Activated CD8-positive, alpha-beta memory T cell treated with anti-CD3 and anti-CD28 coated beads, Interleukin-2, amount 50 U/mL, for 48 hours (primary cell): ENCODE measurements around the gene NGEF.
A peak's percentile ranks its signal among the peaks of the same experiment; 100 is the strongest.
"Not testable (repeated sequence)": the region's sequence is repeated elsewhere in the genome, so short reads cannot be mapped to it uniquely, and the experiment has no call there.

Experiments used
- DNase-seq: peaks from one replicate; pipeline ENCODE4 v3.0.0-alpha.2; 2020

Gene NGEF, protein sequence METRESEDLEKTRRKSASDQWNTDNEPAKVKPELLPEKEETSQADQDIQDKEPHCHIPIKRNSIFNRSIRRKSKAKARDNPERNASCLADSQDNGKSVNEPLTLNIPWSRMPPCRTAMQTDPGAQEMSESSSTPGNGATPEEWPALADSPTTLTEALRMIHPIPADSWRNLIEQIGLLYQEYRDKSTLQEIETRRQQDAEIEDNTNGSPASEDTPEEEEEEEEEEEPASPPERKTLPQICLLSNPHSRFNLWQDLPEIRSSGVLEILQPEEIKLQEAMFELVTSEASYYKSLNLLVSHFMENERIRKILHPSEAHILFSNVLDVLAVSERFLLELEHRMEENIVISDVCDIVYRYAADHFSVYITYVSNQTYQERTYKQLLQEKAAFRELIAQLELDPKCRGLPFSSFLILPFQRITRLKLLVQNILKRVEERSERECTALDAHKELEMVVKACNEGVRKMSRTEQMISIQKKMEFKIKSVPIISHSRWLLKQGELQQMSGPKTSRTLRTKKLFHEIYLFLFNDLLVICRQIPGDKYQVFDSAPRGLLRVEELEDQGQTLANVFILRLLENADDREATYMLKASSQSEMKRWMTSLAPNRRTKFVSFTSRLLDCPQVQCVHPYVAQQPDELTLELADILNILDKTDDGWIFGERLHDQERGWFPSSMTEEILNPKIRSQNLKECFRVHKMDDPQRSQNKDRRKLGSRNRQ

DNA sequence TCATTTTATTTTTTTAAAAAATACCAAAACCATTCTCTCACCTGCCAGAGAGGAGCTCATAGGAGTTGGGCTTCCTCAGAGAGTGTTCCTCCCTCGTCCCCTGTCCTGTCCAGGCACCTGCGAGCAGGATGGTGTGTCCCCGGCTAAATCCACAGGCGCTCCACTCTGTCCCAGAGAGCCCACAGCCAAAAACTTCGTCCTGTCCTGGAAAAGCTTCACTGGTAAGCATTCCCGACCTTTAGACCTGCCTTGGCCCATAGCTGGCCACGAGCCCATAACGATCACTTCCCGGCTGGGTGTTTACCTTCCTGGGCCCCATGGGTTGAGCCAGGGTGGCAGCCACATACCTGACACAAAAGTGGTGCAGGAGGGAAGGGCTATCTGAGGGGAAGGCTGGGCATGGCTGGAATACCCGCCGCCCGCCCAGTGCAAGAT, at the start of gene NGEF:
Gene NGEF, minus strand, starts transcription at position 230 of the 435 bp plus-strand sequence. CDS start 38,366 bp downstream, outside the sequence.
- DNase-seq = no peak

DNA sequence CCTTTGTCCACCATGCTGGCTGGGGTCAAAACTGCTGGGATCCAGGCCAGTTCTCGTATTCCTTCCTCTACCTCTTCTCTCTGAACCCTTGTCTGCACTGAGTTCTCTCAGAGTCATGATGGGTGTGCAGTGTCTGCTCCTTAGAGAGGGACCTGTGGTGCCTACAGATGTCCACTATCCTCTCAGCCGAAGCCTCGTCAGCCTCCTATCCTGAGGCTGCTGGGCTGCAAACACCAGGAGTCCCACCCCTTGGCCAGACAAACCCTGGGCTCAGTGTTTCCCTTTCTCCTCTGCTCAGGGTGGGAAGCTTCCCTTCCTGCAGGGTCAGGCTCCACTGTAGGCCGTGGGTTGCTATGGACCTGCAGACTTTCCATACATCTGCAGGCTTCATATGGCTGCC, 49.4 kb upstream of the NGEF start:
- DNase-seq = peak; percentile 53

DNA sequence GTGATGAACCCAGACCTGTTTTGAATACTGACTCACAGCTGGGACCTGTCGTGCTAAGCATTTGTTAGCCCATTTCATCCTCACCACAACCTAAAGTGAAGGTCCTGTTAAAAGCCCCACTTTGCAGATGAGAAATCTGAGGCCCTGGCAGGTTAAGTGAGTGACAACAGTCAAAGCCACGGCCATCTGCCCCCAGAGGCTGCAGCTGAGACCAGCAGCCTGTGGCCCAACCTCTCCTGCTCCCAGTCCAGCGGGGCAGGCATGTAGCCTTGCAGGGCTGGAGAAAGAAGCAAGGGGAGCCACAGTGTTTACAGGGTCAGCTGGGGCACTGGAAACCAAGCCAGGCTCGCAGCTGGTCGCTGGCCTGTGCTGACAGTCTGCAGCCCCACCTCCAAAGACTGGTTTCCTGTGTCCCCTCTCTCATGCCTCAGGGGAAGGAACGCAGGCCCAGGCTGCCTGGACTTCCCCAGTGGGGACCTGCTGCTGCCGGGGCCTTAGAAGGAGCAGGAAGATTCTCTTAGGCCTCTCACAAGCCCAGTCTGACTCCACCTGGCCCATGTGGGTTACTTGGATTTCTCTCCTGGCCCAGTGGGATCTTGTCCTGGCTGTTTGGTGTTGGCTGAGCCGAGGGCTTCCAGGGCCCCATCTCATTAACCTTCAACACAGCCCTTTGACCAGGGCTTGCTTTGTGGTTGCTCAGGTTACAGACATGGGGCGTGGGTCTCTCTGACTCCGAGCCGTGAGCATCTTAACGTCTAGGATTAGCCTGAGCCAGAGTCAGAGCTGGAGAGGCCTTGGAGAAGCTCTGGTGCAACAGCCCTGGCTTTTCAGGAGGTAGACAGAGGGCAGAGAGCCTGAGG, 48.8 kb upstream of the NGEF start:
- peak; percentile 68 for DNase-seq

DNA sequence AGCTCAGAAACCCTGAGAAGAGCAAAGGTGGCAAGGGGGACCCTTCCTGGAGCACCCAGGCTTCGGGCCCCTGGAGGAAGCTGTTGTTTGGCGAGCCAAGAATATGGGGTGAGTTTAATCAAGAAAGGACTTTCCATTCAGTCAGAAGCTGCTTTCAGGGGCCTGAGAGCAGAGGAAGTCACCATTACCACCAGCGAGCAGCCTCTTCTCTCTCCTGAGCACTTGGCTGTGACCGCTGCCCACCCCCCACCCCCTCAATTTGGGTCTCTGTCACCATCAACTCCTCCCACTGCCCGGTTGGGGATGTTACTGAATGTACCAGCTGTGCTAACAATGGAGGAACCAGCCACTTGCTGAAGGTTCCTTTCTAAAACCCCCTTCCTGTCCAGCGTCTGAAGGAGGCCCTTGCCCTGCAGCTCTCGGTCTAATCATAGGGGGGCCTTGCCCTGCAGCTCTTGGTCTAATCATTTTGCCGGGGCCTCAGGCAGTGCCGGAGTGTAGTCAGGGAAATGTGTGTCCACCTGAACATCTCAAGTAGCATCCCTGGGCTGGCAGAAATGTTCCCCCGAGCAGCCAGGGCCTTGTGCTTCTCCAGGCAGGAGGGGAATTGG, 48.0 kb upstream of the NGEF start:
- DNase-seq = peak; percentile 67

DNA sequence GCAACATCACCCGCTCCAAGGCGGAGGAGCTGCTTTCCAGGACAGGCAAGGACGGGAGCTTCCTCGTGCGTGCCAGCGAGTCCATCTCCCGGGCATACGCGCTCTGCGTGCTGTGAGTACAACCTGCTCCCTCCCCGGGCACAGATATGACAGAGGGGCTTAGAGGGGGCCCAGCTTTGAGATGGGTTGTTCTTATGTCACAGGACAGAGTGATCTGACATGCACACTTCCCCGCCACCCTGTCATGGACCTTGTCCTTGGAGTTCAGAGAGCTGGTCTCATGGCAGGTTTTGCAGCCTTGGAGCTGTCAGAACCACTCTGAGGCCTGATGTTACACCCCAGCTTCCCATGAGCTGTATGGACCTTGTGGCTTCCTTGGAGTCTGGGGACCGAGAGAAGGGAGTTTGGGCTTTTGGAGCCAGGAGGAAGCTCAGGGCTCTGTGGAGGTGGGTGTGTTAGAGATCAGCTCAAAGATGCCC, 47.5 kb upstream of the NGEF start:
- DNase-seq = no peak

DNA sequence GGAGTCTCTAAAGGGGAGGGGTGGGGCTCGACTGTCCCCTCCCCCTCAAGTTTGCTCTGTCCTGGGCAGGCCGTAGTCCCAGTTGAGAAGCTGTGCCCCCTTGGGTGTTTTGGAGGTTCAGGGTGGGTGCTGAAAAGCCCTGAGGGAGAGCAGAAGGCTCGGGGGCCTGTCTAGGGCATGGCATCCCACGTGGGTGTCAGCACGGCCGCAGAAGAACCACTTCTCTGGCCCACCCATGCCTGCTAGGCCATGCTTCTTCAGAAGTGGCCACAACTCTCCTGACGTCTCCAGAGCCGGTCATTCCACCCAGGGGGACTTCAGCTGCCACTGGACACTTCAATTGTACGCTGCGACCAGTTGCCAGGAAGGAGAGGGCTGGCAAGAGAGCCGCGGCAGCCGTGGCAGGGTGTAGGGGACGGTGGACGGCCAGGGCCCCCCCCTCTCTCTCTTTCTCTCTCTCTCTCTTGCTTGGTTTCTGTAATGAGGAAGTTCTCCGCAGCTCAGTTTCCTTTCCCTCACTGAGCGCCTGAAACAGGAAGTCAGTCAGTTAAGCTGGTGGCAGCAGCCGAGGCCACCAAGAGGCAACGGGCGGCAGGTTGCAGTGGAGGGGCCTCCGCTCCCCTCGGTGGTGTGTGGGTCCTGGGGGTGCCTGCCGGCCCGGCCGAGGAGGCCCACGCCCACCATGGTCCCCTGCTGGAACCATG, 46.9 kb upstream of the NGEF start, which contains the start of gene INPP5D:
Gene INPP5D, plus strand, starts transcription at position 546 of the 704 bp plus-strand sequence. Its CDS starts 137 bp downstream, at position 683.
- DNase-seq = peak; percentile 80

DNA sequence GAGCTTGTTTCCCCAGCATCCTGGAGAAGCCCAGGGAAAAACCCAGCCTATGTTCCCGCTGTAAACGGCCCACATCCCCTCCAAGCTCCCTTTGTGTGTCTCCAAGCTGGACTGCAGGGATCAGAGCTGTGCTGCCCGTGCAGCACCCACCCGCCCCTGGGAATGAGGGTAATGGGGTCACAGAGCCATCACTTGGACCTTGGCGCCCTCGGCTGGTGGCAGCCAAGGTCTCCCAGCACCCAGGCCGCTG, 46.4 kb upstream of the NGEF start:
- DNase-seq = no peak

DNA sequence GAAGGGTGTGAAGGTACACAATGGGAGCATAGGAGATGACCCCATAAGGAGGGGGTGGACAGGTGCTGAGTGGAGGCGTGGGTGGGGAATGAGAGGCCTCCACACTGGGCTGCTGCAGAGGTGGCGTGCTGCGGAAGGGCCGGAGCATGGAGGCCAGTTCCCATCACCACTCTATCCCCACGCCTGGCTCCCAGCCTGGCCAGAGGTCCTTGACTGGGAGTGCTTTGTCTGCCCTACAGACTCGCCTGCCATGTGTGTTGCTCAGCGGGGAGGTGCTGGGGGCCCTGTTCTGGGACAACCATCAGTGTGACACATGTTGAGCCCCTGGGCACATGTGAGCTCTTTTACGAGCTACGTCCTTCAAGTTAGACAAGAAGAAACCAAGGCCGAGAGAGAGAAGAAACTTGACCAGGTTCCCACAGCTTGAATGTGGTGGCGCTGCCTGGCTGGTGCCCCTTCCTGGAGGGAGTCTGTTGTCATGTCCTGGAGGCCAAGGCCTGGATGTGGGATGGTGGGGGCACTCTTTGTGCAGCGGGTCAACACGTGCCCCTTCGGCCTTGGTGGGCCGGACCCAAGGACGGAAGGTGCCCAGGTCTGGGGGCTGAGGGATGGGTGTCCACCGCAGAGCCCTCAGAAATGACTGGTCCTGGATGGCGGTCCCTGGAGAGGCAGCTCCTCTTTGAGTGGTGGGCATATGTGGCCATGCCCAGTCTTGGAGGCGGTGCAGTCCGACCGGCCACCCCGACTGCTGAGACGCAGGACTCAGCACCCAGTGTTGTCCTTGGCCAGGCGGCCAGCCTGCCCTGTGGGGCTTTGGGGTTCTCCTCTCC, 45.9 kb upstream of the NGEF start:
- no peak for DNase-seq

DNA sequence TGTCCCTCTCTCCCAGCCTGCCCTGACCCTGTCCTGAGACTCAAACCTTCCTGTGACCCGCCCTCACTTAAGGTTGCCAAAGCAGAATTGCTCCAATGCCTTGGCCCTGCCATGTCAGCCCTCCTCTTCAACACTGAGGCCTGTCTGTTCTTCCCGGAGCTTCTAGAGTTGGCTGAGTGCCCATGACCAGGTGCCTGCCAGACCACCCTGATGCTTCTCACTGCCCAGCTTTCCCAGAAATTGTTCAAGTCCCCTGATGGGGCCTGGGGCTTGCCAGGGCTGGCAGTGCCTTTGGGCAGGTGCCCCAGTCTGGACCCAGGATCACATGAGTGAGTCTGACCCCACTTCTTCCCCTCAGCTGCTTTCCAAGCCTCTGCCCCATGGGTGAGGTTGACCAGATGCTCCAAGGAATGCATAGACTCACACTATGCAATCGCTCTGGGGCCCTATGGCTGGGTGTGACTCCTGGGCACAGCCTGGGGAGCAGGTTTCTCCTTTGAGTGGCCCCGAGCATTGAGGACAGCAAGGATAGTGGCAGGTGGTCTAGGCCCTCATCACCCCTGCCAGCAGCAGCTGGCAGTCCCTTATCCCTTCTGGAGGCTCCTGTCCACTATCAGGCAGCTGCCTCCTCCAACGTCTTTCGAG, 44.0 kb upstream of the NGEF start:
- no peak for DNase-seq

DNA sequence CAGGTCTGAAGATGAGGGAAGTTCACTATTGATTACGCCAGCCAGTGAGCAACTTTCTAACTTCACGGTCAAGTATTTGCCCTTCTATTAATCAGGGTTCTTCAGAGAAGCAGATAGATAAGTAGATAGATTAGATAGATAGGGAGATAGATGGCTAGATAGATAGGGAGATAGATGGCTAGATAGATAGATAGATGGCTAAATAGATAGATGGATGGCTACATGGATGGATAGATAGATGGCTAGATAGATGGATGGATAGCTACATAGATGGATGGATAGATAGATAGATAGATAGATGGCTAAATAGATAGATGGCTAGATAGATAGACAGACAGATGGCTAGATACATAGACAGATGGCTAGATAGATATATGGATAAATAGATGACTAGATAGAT, 42.3 kb upstream of the NGEF start:
- no peak for DNase-seq

DNA sequence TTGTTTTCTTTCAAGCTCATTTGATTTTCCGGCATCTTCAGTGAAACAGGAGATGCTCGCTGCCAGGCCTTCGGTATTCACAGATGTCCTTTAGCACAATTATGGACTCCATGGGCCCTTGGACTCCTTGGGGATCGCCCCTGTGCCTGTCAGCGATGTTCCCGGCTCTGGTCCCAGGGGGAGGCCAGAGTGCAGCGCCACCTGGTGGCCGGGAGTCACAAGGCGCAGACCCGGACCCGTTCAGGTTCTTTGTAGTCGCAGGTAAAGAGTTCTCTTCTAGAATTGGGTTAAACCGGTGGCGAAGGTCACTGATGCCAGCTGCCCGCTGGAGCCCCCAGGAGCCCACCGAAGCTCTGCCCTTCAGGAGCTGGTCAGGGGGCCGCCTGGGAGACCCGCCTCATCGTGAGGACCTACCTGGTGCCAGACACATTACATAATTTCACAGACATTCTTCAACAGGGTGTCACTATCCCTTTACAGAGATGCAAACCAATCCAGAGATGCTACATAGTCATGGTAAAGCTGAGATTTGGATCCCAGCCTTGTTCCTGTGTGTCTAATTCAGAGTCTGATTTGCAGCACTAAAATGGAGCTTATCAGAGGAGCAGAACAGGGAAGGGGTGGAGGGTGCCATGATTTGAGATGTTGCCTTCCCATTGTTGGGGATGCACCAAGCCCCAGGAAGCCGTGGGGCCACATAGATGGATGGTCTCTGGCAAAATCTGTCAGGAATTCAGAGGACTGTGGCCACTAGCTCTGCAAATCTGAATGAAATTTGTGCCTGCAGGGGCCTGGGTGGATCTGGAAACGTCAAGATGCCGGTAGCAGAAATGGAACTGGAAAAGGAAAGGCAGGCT, 41.1 kb upstream of the NGEF start:
- DNase-seq = peak; percentile 96

DNA sequence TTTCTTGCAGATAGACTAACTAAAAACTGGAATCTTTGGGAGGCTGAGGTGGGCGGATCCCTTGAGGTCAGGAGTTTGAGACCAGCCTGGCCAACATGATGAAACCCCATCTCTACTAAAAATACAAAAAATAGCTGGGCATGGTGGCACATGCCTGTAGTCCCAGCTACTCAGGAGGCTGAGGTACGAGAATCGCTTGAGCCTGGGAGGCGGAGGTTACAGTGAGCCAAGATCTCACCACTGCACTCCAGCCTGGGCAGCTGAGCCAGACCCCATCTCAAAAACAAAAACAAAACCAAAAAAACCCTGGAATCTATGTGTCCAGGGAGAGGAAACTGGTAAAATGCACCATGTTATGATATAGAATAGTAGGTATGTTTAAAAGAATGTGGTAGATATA, 39.5 kb upstream of the NGEF start:
- not testable (repeated sequence) for DNase-seq

DNA sequence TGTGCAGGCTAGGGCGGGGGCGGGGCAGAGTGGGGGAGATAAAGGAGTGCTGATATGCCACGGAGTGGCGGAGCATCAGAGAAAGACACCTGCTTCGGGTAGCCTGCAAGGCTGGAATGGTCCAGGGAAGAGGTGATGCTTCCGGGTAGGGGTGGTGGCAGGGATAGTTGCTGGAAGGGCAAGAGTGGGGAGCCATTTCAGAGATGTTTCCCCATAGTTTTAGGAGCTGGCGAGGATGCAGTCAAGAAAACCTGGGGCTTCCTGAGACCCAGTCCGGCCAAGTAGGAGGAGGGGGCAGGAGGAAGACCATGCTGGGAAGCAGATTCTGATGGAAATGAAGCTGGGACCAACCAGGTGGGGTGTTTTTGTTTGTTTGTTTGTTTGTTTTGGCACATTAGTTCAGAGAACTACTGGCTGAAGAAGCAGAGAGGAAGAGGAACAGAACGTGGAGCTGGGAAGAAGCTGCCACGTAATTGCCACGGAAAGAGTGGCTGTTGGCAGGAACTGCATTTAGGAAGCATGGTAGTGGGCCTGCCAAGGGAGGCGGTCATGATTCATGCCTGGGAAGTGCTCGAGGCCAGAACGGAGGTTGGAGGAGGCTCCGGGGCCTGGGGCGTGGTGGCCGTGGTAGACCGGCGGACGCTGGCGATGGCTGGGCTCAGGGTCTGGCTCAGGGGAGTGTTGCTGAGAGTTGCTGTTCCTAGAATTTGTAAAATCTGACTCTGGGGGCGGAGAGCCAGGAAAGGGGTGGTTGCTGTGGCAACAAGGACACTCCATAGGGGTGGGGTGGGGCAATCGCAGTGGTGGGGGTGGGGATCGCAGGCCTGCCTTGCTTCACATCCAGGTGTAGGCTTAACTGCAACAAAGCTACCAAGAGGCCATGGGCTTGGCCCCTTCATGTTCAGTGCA, 38.4 kb upstream of the NGEF start:
- no peak for DNase-seq

DNA sequence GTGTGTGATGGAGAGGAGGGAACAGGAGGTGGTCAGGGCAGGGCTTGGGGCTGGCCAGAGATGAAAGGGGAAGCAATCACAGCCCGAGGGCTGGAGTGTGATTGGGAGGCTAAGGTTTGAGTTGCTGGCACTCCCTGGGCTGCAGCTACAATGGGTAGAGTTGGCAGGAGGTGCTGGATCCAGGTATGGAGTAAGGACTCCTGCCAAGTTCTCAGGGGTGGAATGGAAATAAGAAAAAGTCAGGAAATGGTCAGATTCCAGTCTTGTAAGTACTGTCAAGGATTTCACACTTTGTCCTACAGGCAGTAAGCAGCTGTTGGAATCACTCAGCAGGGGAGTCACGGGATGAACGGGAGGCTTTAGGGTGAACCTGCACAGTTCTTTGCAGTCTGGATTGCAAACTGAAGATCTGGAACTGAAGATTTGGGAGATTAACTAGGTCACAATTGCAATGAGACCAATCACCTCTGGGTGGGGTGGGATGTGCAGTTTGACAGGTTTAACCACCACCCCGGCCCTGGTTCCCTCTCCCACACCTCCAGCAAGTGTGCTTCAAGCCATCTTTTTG, 36.2 kb upstream of the NGEF start:
- DNase-seq = no peak

DNA sequence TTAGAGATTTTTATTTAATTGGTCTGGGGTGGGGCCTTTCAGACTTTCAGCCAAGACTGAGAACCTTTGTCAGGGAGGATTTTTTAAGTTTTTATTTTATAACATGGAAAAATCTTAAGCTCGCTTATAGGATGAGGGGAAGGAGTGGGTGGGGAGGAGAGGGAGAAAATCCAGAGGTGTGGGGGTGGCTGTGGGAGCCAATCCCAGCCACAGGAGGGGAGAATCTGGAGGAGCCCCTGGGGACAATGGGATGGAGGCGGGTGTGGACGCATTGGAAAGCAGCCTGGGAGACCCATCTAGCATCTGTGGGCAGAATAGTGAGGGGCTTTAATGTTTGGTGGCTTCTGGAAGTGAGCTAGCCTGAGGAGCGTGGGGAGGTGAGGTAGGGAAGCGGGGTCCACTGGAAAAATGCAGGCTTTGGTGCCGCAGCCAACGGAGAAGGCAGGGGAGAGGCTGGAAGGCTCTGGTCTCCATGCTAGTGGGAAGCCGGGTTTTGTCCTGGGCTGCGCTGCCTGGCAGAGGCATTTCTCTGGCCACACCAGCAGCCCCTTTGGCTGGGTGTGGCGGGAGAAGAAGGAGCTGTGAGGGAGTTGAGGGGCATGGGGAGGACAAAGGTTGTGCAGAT, 35.6 kb upstream of the NGEF start:
- no peak for DNase-seq

DNA sequence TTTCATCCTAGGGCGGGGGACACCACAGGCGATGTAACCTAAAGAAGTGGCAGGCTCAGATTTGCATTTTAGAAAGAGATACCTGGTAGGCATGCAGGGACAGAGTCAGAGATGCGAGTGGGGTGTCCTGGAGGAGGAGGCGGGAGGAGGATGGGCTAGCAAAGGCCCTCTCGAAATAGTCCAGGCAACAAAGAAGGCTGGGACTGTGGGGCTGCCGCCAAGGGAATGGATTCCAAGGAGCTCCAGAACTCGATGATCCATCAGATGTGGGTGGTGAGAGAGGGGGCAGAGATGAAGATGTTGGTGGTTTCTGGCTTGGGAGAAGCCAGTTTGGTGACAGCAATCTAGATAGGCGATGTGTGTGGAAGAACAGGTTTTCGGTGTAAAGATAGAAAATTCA, 34.6 kb upstream of the NGEF start:
- no peak for DNase-seq

DNA sequence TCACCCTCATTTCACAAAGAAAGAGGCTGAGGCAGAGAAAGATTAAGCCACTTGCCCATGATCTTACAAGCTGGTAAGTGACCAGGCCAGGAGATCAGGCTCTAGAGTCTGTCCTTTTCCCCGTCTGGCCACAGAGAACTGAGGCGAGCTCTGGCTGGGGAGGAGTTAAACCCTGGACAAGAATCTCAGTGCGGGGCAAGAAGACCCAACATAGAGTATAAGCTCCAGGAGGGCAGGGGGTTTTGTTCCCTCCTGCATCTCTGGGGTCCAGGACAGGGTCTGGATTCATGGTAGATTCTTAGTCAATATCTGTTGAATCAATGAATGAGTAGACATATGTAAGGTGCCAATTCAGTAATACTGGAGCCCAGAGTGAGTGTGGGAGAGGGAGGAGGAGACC, 34.1 kb upstream of the NGEF start:
- no peak for DNase-seq
